WTC11 (cell line): ENCODE measurements around the gene DESI1. TPM values are rescaled to one million over a fixed set of nuclear protein-coding genes. Genes with fewer than 3 reads are reported as not detected.
"Not testable (repeated sequence)": the region's sequence is repeated elsewhere in the genome, so short reads cannot be mapped to it uniquely, and the experiment has no call there.

Experiments
- ATAC-seq: fragments of 200-7000 bp; cut with Tn5 transposase; 2 replicates; pipeline ENCODE4 v1.10.0; 2021; ENCODE audit warnings: mild to moderate bottlenecking, moderate library complexity
- CTCF ChIA-PET: fragments of 300-600 bp; sonication (Branson Sonifier 250); formaldehyde crosslinking; loops from one replicate; lab custom pipeline; 2021; ENCODE audit warnings: antibody characterized with exemption; lab: Charles Lee
- POLR2A ChIA-PET: fragments of 350-600 bp; sonication (Branson Sonifier 250); formaldehyde crosslinking; loops from one replicate; lab custom pipeline; 2021; ENCODE audit warnings: antibody characterized with exemption; lab: Charles Lee
- DNase-seq: peaks from one replicate; pipeline ENCODE4 v3.0.0; 2021; ENCODE audit warnings: low spot score
- H3K27ac Mint-ChIP-seq: 2 replicates; pipeline ENCODE4 v1.8.0; 2021; ENCODE audit warnings: mixed read lengths
- H3K27me3 Mint-ChIP-seq: 2 replicates; pipeline ENCODE4 v1.8.0; 2021; ENCODE audit warnings: low read depth, mild to moderate bottlenecking, moderate library complexity, mixed read lengths
- H3K36me3 Mint-ChIP-seq: 2 replicates; pipeline ENCODE4 v1.8.0; 2021; ENCODE audit warnings: mixed read lengths
- H3K4me1 Mint-ChIP-seq: 2 replicates; pipeline ENCODE4 v1.8.0; 2022; ENCODE audit warnings: mixed read lengths
- H3K4me3 Mint-ChIP-seq: 2 replicates; pipeline ENCODE4 v1.8.0; 2021; ENCODE audit warnings: mild to moderate bottlenecking, moderate library complexity, mixed read lengths
- H3K9me3 Mint-ChIP-seq: 2 replicates; pipeline ENCODE4 v1.8.0; 2021; ENCODE audit warnings: mixed read lengths
- ELF4 ChIP-seq: sonication (generic); formaldehyde crosslinking; IDR thresholded peaks from 2 replicates; pipeline ENCODE4 v1.8.1; 2022; ENCODE audit warnings: low read depth, mild to moderate bottlenecking, moderate library complexity, missing genetic modification reagents
- EMX1 ChIP-seq: fragments of 250-450 bp; sonication (Bioruptor Pico); IDR thresholded peaks from 2 replicates; pipeline ENCODE4 v1.8.0; 2021; ENCODE audit warnings: mild to moderate bottlenecking
- ETV6 ChIP-seq: sonication (generic); formaldehyde crosslinking; IDR thresholded peaks from 2 replicates; pipeline ENCODE4 v1.8.1; 2022; ENCODE audit warnings: mild to moderate bottlenecking, missing genetic modification reagents
- GTF2I ChIP-seq: fragments of 250-450 bp; sonication (Bioruptor Pico); conservative IDR thresholded peaks from 2 replicates; pipeline ENCODE4 v1.4.0; 2021; ENCODE audit warnings: mild to moderate bottlenecking
- HMGA2 ChIP-seq: fragments of 250-450 bp; sonication (Bioruptor Pico); IDR thresholded peaks from 2 replicates; pipeline ENCODE4 v1.4.0; 2021; ENCODE audit warnings: mild to moderate bottlenecking, moderate library complexity
- IRF1 ChIP-seq: sonication (generic); formaldehyde crosslinking; IDR thresholded peaks from 2 replicates; pipeline ENCODE4 v1.8.0; 2023; ENCODE audit warnings: missing genetic modification reagents
- KAT7 ChIP-seq: sonication (generic); formaldehyde crosslinking; IDR thresholded peaks from 2 replicates; pipeline ENCODE4 v1.8.1; 2023; ENCODE audit warnings: missing genetic modification reagents, mild to moderate bottlenecking, borderline replicate concordance
- TCF7 ChIP-seq: sonication (generic); formaldehyde crosslinking; IDR thresholded peaks from 2 replicates; pipeline ENCODE4 v1.8.0; 2022; ENCODE audit warnings: mild to moderate bottlenecking, low read depth, missing genetic modification reagents, moderate library complexity
- TEAD1 ChIP-seq: sonication (generic); formaldehyde crosslinking; IDR thresholded peaks from 2 replicates; pipeline ENCODE4 v1.8.0; 2022; ENCODE audit warnings: mild to moderate bottlenecking, missing genetic modification reagents
- TP53 ChIP-seq: sonication (generic); formaldehyde crosslinking; IDR thresholded peaks from 2 replicates; pipeline ENCODE4 v1.8.1; 2023; ENCODE audit warnings: mild to moderate bottlenecking, missing genetic modification reagents
- ZBTB43 ChIP-seq: sonication (generic); formaldehyde crosslinking; IDR thresholded peaks from 2 replicates; pipeline ENCODE4 v1.8.1; 2023; ENCODE audit warnings: mild to moderate bottlenecking, missing genetic modification reagents
- ZMAT4 ChIP-seq: fragments of 250-450 bp; sonication (Bioruptor Pico); IDR thresholded peaks from 2 replicates; pipeline ENCODE4 v1.9.0; 2021; ENCODE audit warnings: mild to moderate bottlenecking
- ZNF317 ChIP-seq: sonication (generic); formaldehyde crosslinking; IDR thresholded peaks from 2 replicates; pipeline ENCODE4 v1.8.1; 2023; ENCODE audit warnings: low read depth, mild to moderate bottlenecking, moderate library complexity, missing genetic modification reagents, borderline replicate concordance
- total RNA-seq: library from RNA; stranded (reverse); gene quantifications from 3 replicates; pipeline ENCODE4 v1.2.3, GENCODE V29; 2021
- TF ChIP-seq, protein P1 (sequence below): sonication (generic); formaldehyde crosslinking; IDR thresholded peaks from 2 replicates; pipeline ENCODE4 v1.8.0; 2022; ENCODE audit warnings: mild to moderate bottlenecking, missing genetic modification reagents

DESI1 gene
- total RNA-seq, 1 experiment from 2014 or later: 32.2 TPM

DNA sequence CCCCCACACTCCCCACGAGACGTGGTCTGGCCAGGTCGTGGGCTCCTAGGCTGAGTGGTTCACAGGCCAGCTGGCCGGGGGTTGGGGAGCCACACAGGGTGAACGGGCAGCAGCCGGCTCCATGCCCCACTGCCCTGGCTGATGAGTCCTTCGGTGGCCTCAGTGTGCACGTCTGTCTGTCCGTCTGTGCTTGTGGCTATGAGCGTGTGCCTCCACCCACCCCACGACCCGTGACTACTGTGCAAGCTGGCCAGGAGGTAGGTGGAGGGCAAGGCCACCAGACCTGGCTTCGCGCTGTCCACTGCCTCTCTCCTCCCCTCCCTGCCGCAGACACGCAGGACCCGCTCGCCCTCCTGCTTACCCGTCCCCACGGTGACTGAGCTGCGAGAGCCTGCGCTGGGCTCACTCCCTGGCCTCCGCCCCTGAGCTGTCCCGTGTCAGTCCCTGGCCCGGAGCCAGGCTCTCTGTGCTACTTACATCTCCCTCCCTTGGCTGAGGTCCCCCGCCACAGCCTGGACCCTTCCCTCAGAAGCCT is 45.9 kb downstream of the DESI1 start:
- ChIA-PET CTCF (interaction anchor here (3.5 kb wide), 1 partner anchor 16 kb away, joined by 53 read pairs; the partner anchor contains the start of gene PMM1), POLR2A (no interaction called here)
- DNase-seq (no peak), ATAC-seq (no peak)
- H3K4me3 Mint-ChIP-seq: no peak overlapping the region
- no peaks in the 10 kb centered on the region for H3K9me3 Mint-ChIP-seq
- H3K27me3 Mint-ChIP-seq: no peaks in the 10 kb centered on the region
- TF ChIP-seq TCF7 (CRISPR knock-in tag): 0 out of 2 replicates have a peak, but pooled peaks have one; percentile 30
- TF ChIP-seq ZMAT4 (CRISPR knock-in tag): no peak
- H3K4me1 Mint-ChIP-seq: no peaks in the 10 kb centered on the region
- H3K36me3 Mint-ChIP-seq: no peaks in the 10 kb centered on the region
- no peak overlapping the region for H3K27ac Mint-ChIP-seq

DNA sequence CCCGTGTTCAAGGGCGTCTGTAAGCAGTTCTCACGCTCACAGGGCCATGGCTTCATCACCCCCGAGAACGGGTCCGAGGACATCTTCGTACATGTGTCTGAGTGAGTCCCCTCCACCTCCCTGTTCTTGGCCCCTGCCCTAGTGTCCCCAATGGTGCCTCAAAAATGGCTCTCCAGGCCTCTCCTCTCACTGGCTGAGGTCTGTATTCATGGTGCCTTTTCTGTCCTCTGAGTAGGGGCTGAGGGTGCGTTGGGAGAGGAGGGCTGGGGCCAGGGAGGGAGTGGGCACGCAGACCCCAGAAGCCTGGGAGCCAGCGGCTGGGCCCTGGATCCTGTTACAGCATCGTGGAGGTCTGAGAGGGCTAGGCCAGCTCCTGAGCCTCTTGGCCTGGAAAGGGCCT is 47.2 kb downstream of the DESI1 start:
- H3K4me3 Mint-ChIP-seq: no peak overlapping the region
- ATAC-seq: no peak
- H3K9me3 Mint-ChIP-seq: no peaks in the 10 kb centered on the region
- DNase-seq: no peak
- POLR2A ChIA-PET: no interaction called here
- no peaks in the 10 kb centered on the region for H3K4me1 Mint-ChIP-seq
- no peak for TF ChIP-seq HMGA2 (CRISPR knock-in tag)
- TF ChIP-seq, protein P1, sequence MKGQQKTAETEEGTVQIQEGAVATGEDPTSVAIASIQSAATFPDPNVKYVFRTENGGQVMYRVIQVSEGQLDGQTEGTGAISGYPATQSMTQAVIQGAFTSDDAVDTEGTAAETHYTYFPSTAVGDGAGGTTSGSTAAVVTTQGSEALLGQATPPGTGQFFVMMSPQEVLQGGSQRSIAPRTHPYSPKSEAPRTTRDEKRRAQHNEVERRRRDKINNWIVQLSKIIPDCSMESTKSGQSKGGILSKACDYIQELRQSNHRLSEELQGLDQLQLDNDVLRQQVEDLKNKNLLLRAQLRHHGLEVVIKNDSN (CRISPR knock-in tag): no peak
- TF ChIP-seq ELF4 (CRISPR knock-in tag): no peak
- TF ChIP-seq TEAD1 (CRISPR knock-in tag): no peak
- TF ChIP-seq TP53 (CRISPR knock-in tag): no peak
- no peak for TF ChIP-seq IRF1 (CRISPR knock-in tag)
- no peak for TF ChIP-seq KAT7 (CRISPR knock-in tag)
- no peak for TF ChIP-seq ZBTB43 (CRISPR knock-in tag)
- no peak for TF ChIP-seq GTF2I (CRISPR knock-in tag)
- CTCF ChIA-PET: interaction anchor here (1.1 to 2.0 kb wide), 3 partner anchors 24 to 93 kb away, joined by 3 to 5 read pairs (median 3); no protein-coding TSS in a partner anchor
- peaks cover 4% of the 10 kb centered on the region; the same call in 1 of the 2 replicates for H3K27me3 Mint-ChIP-seq
- H3K36me3 Mint-ChIP-seq: no peaks in the 10 kb centered on the region
- no peak overlapping the region for H3K27ac Mint-ChIP-seq

DNA sequence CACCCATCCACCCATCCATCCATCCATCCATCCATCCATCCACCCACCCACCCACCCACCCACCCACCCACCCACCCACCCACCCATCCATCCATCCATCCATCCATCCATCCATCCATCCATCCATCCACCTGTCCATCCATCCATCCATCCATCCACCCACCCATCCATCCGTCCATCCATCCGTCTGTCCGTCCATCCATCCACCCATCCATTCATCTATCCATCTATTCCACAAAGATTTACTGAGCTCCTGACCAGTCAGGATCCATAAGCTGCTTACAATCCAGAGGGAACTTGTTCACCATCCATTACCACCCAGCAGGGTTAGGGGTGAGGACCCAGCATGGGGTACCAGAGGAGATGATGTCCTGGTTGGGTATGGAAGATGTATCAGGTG is 48.5 kb downstream of the DESI1 start:
- H3K27ac Mint-ChIP-seq, H3K4me1 Mint-ChIP-seq, POLR2A ChIA-PET, ATAC-seq, H3K27me3 Mint-ChIP-seq, DNase-seq, H3K4me3 Mint-ChIP-seq, H3K36me3 Mint-ChIP-seq, H3K9me3 Mint-ChIP-seq: not testable (repeated sequence)
- CTCF ChIA-PET: interaction anchor here (2.0 kb wide), 1 partner anchor 55 kb away, joined by 5 read pairs; no protein-coding TSS in a partner anchor

DNA sequence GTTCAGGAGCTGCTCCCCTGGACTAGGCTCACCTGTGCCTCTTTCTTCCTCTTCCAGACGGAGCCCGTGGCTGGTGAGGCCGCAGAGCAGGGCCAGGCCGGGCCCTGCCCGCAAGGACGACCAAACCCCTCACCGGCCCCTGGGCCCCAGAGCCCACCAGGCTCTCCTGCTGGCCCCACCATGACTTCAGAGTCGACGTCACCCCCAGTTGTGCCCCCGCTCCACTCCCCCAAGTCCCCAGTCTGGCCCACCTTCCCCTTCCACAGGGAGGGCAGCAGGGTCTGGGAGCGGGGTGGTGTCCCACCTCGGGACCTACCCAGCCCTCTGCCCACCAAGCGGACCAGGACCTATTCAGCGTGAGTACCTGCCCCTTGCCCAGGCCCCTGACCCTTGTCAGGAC is 49.1 kb downstream of the DESI1 start:
- ChIA-PET POLR2A (no interaction called here), CTCF (no interaction called here)
- TF ChIP-seq GTF2I (CRISPR knock-in tag) (no peak), ZNF317 (CRISPR knock-in tag) (no peak), ETV6 (no peak), EMX1 (CRISPR knock-in tag) (no peak)
- no peak overlapping the region for H3K27ac Mint-ChIP-seq
- H3K4me3 Mint-ChIP-seq: no peak overlapping the region
- H3K27me3 Mint-ChIP-seq: peaks cover 5% of the 10 kb centered on the region; the same call in 1 of the 2 replicates
- ATAC-seq: no peak
- DNase-seq: no peak
- no peaks in the 10 kb centered on the region for H3K4me1 Mint-ChIP-seq
- no peaks in the 10 kb centered on the region for H3K36me3 Mint-ChIP-seq
- H3K9me3 Mint-ChIP-seq: no peaks in the 10 kb centered on the region
